Activated T-cell treated with anti-CD3 and anti-CD28 coated beads for 48 hours (primary cell): ENCODE results near the gene POLR2J.
A peak's percentile ranks its signal among the peaks of the same experiment; 100 is the strongest.
"Not testable (repeated sequence)": the region's sequence is repeated elsewhere in the genome, so short reads cannot be mapped to it uniquely, and the experiment has no call there.

Source experiments
- DNase-seq: peaks from one replicate; pipeline ENCODE4 v3.0.0-alpha.2; 2020; ENCODE audit warnings: low read depth

POLR2J gene

DNA sequence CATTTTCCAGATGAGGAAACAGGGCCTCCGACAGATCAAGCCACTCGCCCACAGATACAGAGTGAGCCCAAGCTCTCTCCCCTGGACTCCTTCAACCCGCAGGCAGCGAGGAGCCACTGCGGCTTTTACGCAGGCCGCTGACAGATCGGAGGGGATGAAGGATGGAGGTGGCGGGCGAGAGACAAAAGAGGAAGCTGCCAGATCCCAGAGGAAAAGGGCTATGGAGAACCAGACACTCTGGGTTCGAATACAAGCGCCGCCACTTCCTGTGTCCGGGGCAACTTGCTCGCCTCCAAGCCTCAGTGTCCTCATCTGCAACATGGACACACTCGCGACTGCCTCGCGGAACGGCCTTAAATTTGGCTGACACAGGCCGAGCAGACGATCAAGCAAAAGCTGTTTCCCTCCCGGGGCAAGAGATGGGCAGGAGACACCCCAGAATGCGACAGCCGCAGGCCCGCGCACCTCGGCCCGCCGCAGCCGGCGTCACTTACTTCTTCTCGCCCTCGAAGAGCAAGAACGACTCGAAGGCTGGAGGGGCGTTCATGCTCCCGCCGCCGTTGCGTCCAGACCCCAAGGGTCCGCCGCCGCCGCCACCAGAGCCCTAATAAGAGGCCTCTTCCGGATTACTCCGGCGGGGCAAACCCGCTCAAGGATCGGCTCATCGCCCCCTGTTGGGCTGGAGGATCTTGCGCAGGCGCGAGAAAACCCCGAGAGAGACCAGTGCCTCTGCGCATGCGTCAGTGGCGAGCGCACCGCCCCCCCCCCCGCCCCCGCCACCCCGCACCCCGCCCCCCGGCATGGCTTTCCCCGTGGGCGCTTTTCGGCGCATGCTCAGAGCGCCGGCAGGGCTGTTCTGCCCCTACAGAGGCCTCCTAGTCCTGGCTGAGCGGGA is at the start of gene POLR2J:
Gene POLR2J, minus strand, starts transcription at position 609 of the 895 bp plus-strand sequence. Its CDS starts 62 bp downstream, at position 547.
- peak; percentile 85 for DNase-seq

DNA sequence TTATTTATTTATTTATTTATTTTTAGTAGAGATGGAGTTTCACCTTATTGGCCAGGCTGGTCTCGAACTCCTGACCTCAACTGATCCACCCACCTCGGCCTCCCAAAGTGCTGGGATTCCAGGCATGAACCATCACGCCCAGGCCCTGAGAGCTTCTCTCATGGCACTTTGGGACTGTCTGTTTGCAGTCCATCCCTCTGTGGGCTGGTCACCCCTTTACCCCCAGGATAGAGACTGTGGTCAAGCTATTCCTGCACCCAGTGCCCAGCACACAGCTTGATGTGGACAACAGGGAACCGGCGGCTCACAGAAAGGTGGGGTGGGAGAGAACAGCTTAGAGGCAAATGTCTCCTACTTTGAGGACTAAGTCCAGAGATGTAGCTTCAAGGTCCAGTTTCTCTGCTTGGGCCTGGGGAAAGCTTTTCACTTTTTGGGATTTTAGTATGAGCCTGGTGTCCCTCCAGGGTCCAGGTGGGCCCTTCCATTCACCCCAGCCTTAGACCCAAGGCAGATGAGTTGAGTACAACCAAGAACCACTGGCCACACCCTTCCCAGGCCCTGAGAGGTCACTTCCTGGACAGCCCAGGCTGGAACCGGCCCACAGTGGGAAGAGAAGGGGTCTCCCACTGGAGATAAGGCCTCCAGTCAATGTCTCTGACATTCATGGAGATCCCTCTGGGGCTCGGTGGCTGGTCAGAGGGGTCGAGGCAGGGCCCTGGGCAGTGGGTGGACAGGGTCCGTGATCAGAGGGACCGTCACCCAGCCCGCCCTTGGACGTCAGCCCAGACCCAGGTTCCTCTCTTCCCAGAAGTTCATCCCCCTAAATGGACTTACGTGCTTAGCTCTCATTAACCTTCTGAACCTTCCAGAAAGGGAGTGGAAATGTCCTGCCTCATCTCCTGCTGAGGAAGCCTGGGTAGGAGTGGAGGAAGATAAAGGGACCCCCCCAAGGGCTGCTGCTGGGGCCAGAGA is 49.4 kb upstream of the POLR2J start:
- not testable (repeated sequence) for DNase-seq

DNA sequence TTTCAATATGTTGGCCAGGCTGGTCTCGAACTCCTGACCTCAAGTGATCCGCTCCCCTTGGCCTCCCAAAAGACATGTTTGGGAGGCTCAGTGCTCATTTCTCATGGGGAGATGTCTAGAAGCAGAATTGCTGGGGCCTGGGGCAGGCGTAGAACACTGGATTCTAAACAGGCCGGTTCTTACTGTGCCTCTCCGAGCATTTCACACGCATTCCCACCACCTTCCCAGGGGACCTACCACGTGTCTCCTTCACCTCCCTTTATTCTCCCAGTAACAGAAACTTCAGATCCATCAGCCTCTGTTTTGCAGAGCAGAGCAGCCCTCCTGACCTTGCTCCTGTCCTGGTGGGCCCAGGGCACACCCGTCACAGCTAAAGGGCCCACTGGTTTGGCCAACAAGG is 48.5 kb upstream of the POLR2J start:
- DNase-seq = not testable (repeated sequence)

DNA sequence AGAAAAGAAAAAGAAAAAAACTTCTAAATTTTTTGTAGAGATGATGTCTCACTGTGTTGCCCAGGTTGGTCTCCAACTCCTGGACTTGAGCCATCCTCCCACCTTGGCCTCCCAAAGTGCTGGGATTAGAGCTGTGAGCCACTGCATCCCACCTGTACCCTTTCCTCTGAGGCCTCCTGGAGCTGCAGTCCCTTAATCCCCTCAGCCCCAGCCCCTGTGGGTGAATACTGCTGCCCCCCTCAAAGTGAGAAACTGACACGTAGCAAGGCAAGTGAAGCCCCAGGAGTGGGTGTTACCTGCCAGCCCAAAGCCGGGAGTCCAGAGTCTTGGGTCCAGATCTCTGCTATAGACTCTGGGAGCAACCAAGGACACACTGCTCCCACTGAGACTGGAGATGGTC is 46.1 kb upstream of the POLR2J start:
- DNase-seq = not testable (repeated sequence)

DNA sequence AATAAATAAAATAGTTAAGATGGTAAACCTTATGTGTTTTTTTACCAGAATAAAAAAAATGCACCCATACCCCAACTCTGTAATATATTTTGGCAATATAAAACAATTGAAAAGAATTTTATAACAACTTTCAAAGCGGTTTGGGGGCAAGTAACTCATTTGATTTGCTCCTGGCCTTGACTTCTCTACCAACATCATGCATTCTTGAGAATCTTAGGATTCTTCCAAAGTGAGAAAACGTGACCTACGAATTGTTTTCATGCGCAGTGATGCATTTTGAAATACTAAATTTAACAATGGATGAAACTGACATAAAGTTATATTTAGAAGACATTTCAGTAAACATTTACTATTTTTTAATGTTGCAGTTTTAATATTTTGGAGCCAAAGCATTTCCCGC is 42.1 kb upstream of the POLR2J start:
- not testable (repeated sequence) for DNase-seq

DNA sequence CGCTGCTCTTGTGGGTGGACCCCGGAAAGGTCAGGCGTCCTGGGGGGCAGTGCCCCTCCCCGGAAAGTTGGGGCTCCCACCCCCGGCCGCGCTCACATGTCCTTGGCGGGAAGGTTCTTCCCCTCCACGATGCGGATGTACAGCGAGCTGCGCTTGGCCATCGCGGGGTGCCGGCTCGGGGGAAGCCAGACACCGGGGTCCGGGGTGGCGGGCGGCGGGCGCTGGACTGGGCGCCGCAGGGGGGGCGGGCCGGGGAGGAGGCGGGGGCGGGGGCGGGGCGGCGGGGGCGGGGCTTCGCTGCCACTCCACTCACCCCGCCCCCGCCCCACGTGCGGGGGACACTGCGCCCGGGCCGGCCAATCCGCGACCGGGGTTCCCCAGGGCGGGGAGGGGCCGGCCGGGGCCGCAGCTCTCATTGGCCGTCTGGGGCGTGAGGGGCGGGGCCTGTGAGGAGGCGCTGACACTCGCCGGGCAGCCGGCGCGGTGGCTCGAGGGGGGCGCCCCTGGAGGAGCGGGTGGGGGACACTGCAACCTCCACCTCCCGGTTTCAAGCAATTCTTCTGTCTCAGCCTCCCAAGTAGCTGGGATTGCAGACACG is 38.9 kb upstream of the POLR2J start, which contains the start of gene RASA4B:
Gene RASA4B, minus strand, starts transcription at position 228 of the 598 bp plus-strand sequence. Its CDS starts 67 bp downstream, at position 161.
- not testable (repeated sequence) for DNase-seq

DNA sequence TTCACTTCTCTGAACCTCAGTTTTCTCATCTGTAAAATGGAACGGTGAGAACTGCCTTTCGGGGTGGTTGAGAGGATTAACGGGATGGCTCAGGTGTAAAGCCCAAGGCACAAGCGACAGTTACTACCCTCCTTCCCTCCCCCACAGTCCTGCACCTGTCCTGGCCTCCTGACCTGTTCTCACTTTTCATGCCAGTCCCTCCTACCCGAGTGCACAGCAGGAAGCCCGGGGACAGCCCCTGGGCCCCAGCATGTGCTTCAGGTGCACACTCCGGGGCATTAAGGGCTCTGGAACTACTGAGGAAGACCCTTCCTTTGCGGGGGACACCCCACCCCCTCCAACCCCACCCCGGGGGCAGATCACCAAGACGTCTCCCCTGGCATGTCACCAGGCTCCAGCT is 38.2 kb upstream of the POLR2J start:
- not testable (repeated sequence) for DNase-seq

DNA sequence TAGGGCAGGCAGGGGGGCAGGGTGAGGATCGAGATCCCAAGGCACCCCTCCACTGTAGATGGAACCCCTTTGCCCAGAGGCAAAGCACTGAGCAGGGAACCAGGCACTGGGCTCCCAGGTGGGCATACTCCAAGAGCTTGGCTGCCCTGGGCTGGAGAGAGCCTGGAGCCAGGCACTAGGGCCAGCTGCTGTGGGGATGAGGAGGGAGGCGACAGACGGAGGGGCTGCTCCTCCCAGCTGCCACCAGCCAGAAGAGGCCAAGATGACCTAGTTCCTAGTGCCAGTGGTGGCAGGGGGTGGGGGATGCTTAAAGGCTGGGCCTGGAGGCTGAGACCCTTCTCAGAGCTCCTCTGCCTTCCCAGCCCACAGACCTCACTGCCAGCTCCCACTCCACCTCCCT is 37.2 kb upstream of the POLR2J start:
- not testable (repeated sequence) for DNase-seq

DNA sequence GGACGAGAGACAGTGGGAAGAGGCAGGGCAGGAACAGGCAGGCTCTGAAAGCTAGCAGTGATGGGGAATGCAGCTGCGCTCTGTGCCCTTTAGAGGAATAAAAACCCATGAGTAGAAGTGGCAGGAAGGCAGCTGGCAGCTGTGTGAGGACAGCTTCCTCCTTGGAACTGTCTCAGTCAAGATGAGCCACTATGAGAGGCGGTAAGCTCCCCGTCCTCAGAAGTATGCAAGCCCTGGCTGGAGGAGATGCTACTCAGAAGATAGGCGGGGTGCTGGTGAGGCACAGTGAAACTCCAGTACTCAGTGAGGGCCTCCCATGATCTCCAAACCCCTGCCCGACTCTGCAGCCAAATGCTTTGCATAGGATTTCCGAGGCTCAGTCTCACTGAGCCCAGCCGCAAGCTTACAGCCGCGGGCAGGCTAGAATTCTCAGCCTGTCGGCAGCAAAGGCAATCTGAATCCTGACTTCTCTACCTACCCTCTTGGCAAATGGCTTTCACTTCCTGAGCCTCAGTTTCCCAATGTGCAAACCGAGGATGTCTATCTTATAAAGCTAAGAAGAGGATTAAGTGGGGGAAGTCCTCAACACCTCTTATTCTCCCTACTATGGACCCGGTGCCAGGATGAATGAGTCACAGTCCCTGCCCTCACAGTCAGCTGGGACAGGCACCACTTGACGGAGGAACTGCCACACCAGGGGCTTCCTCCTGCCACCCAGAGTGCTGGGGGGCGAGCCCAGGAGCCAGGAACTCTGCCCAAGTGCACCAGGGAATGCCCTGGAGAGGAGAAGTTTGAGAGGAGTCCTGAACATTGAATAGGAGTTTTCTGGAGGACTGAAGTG is 36.4 kb upstream of the POLR2J start:
- DNase-seq = not testable (repeated sequence)

DNA sequence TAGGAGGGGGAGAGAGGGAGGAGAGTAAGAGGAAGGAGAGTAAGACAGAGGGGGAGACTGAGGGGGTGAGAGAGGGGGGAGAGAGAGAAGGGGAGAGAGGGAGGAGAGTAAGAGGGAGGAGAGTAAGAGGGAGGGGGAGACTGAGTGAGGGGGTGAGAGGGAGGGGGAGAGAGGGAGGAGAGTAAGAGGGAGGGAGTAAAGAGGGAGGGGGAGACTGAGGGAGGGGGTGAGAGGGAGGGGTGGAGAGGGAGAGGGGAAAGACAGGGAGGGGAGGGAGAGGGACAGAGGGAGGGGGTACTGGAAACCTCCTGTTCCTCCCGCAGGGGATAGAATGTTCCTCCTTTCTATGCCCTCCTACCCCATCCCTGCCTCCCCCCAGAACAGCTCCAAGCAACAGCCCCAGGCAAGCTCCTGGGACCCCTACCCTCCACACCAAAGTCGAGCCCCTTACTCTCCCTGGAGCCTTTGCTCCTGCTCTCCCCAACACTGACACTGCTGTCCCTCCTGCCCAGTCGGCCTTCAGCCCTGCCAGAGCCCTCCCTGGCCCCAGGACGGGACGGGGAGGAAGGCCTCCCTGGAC is 34.0 kb upstream of the POLR2J start:
- DNase-seq = not testable (repeated sequence)

DNA sequence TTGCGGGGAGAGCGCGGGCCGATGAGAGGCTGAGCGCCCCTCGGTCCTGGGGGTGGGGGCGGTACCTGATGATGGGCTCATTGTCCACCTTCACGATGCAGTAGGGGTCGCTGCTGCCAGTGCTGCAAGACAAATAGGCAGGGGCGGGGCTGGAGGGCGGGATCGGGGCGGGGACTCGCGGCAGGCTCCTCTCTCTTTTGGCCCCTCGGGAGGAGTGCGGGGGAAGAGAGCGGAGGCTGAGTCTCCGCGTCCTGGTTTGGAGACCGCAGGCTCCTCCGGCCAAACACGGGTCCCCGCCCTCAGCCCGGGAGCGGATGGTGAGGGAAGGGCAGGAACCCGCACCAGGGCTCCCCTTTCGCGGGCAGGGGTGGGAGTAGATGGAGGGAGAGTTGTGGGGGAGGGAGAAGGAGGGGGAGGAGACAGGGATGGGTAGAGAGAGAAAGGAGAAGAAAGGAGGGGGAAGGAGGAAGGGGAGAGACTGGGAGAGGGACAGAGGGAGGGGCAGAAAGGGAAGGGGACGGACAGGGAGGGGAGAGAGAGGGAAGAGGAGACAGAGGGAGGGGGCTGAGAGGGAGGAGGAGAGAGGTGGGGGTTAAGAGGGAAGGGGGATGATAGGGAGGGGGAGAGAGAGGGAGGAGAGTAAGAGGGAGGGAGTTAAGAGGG is 33.3 kb upstream of the POLR2J start:
- DNase-seq = not testable (repeated sequence)

DNA sequence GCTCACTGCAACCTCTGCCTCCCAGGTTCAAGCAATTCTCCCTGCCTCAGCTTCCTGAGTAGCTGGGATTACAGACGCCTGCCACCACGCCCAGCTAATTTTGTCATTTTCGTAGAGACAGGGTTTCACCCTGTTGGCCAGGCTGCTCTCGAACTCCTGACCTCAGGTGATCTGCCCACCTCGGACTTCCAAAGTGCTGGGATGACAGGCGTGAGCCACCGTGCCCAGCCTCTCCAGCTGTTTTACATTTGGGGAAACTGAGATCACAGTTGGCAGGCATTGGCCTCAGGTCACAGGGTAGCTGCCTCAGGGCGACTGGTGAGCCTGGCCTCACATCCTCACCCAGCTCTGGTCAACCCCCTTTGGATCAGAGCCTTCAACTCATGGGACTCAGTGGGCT is 31.9 kb upstream of the POLR2J start:
- not testable (repeated sequence) for DNase-seq

DNA sequence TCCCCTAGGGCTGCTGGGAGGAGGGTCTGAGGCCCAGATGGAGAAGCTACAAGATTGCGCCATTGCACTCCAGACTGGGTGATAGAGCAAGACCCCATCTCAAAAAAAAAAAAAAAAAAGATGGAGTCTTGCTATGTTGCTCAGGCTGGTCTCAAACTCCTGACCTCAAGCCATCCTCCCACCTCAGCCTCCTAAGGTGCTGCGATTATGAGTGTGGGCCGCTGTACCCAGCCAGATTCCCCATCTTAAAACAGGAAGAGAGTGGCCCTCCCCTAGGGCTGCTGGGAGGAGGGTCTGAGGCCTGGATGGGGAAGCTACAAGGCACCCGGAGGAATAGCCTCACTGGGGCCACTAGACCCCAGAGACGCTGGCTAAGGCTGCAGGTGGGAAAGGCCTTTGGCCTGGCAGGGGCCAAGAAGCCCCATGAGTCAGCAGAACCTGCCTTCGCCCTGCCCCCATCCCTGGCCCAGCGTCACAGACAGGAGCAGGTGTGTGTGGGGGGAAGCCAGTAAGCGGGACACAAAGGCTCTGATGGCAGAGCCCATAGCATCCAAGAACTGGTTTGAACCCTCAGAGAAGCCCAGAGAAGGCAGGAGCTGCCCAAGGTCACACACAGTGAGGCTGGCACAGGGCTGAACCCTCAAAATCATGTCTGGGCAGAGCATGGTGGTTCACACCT is 28.8 kb upstream of the POLR2J start:
- DNase-seq = not testable (repeated sequence)

DNA sequence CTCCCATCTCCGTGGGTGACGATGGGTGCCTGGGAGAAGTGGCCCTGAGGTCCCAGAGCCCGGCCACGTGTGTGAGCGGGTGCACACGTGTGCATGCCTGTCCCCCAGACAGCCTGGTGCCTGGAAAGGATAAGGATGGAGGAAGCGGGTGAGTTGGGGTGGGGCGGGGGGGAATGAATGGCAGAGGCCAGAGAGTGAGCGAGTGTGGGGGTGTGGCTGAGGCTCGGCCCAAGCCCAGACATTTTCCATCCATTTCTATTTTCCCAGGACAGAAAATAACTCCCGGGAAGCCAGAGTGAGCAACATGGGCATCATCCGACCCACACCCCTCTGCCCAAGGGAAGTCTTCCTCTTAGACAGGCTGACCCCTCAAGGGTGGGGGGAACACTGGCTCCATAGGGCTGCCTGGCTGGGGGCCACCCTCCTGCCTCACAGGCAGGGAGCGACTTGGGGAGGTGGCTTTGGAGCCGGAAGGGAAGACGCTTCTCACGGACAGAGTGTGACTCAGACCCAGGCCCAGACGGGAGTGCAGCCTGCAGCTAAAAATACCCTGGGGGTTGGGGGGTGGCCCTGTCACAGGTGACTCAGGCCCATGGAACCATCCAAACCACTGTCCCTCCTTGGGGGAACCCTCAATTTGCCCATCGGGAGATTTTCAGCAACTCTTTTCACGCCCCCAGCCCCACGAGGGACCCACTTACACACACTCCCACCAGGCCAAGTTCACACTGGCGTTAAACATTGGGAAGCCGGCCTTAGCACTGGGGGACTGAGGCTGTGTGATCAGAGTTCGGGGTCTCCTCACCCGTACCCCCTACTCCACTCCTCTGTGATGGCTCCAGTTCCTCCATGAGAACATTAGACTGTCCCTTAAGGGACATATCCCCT is 26.8 kb upstream of the POLR2J start:
- not testable (repeated sequence) for DNase-seq

DNA sequence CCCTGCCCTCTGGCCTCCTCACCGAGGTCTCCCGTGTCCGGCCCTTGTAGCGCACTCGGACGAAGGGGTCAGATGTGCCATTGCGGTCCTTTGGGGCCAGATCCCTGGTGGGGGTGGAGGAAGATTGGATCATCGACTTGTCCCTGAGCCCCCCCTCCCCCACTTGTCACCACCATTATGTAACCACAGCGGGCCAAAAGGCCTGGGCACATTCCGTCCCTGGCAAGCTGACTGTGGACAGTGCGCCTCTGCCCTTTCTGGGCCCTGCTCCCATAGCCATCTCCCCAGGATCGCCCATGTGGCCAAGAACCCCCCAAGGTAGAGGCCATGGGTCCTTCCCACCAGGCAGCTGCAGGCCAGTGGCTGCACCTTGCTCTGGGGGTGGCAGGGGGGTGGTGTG is 24.4 kb upstream of the POLR2J start:
- not testable (repeated sequence) for DNase-seq

DNA sequence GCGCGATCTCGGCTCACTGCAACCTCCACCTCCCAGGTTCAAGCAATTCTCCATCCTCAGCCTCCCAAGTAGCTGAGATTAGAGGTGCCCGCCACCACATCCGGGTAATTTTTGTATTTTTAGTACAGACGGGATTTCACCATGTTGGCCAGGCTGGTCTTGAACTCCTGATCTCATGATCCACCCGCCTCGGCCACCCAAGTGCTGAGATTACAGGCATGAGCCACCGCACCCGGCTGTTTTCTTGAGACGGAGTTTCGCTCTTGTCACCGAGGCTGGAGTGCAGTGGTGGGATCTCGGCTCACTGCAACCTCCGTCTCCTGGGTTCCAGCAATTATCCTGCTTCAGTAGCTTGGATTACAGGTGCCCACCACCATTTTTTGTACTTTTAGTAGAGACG is 19.6 kb upstream of the POLR2J start:
- not testable (repeated sequence) for DNase-seq

DNA sequence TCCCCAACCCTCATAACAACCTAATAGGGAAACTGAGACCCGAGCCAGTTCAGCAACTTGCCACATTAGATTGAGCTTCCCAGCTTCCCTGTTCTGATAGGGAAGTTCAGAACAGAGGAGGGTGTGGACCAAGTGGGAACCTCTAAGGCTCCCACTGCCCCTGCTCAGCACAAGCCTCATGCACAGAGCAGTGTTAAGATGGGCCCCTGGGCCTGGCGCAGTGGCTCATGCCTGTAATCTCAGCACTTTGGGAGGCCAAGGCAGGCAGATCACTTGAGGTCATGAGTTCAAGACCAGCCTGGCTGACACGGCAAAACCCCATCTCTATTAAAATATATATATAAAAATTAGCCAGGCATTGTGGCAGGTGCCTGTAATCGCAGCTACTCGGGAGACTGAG is 18.6 kb upstream of the POLR2J start:
- DNase-seq = not testable (repeated sequence)

DNA sequence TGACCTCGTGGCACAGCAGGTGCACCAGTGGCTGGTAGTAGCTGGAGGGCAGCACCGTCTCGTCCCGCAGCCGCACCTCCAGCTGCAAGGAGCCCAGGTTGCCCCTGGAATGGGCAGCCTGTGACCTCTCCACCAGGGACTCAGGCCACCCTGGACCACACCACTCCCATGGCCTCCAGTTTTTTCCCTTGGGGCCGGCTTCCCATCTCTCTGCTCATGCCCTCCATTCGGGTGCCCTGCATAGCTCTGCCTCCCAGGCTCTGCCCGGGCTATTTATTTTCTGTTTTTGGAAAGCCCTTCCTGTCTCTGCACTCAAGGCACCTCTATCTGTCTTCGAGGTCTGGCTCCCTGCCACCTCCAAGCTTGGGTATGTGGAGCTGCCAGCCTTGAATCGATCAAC is 18.1 kb upstream of the POLR2J start:
- DNase-seq = not testable (repeated sequence)
